Measurements from ENCODE around the gene RPS6KA2.
A peak's percentile ranks its signal among the peaks of the same experiment; 100 is the strongest.

Gene RPS6KA2

DNA sequence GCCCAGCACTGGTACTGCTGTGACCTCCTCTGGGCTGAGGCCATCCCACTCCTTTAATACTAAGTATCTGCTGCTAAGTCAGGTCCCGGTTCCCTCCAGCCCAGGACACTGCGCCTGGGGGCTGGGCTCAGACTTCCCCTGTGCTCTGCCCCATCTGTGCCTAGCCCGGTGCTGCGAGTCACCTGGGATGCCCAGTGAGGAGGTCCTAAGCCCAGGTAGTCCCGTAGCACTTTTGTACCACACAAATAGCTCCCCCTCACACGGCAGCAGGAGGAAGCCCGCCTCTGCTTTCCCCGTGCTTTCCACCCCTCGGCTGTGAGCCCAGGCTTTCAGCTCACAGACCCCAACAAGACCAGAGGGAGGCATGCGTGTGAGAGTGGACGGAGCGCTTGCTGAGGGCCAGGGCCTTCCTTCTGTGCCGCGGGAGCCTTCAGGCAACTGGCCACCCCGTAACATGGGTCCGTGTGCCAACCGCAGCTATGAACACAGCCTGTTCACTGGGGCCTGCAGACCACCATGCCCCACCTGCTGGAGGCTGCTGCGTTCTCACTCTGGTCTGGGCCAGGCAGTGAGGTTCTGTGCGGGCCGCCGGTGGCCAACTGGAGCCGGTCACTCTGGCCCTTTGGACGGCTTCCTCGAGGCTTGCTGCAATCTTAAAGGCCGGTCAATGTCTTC lies 164.5 kb downstream of the RPS6KA2 start:
- DNase-seq, result no peak

DNA sequence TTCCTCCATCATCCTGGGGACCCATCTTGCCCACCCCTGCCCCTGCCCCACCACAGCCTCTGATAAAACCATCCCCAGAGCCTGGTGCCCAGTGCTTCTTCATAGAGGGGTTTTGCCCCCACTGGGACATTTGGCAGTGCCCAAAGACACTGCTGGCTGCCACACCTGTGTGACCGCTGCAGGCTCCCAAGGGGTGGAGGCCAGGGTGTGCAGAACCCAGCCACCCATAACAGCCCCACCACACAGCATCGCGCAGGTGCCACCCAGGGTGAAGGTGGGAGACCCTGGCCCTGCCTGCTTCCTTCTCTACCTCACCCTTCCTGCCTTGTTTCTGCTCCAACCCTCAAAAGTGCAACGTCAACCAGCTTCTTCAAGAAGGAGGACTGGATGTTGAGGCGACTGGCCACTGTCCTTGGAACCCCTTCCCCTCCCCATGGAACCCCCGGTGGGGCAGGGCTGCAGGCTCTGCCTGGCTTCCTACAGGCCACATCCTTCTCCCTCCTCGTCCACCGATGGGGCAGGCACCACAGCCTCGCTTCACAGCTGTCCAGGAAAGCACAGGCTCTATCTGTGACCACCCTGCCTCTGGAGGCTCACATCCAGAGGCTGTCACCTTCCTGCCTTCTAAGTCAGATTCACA lies 165.1 kb downstream of the RPS6KA2 start:
- no peak for DNase-seq

DNA sequence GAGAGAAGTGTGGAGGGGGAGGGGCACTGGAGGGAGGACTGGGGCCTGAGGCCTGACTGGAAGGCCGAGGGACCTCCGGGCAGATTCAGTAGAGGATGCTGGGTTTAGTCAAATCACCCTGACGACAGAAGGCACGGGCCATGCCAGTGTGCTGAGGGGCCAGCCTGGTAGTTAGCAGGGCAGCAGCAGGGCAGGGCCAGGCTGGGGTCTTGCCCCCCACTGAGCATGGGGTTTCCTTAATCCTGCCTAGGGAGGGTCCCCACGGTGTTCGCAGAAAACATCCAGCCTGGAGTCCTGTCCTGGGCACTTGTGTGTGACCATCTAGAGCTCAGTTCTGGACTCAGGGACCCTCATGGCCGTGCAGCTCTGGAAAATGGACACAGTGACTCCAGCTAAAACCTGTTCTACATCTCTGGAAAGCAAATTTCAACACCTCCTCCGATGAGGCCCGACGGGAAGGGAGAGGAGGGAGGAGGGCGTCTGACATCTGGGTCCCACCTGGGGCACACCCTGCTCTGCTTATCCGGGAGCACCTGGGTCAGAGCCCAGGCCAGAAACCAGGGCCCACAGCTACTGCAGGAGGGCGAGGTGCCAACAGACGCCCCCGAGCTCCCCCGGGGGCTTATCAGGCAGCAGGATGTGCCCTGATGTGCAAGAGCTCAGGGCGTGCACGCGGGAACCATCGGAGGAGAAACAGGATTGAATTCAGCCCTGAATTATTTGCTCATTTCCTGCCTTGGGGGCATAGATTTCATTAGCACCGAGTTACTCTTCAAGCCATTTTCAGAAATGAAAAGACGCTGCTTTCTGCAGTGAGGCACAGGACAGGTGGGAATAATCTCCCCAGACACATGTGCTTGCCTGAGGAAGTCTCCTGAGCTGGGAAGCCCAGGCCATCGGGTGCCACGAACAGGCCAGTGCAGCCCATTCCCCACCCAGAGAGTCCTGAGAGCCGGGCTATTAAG lies 166.3 kb downstream of the RPS6KA2 start:
- DNase-seq, result no peak

DNA sequence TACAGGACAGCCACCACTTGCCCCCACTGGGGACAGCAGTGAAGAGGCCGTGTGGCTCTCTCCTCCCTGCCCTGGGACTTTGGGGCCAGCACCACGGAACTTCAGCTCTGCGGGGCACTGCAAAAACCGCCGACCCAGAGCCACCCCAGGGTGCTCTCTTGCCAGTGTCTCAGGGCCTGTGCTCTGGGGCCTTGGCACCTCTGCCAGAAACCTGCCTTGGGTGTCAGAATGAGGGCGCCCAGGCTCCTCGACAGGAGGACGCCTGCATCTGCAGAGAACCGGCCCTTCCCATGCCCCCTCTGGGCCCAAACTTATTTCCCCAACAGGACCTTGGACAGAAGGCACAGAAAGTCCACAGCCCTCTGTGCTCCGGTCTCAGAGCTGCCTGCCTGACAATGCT lies 167.1 kb downstream of the RPS6KA2 start:
- DNase-seq, result no peak

- no peak for DNase-seq
These were observed 167.8 kb downstream of the RPS6KA2 start for GRCh38 chr6:166459272-166459671.

GRCh38 chr6:166456395-166457156 lies 170.5 kb downstream of the RPS6KA2 start:
- peak; percentile 34 for DNase-seq

DNA sequence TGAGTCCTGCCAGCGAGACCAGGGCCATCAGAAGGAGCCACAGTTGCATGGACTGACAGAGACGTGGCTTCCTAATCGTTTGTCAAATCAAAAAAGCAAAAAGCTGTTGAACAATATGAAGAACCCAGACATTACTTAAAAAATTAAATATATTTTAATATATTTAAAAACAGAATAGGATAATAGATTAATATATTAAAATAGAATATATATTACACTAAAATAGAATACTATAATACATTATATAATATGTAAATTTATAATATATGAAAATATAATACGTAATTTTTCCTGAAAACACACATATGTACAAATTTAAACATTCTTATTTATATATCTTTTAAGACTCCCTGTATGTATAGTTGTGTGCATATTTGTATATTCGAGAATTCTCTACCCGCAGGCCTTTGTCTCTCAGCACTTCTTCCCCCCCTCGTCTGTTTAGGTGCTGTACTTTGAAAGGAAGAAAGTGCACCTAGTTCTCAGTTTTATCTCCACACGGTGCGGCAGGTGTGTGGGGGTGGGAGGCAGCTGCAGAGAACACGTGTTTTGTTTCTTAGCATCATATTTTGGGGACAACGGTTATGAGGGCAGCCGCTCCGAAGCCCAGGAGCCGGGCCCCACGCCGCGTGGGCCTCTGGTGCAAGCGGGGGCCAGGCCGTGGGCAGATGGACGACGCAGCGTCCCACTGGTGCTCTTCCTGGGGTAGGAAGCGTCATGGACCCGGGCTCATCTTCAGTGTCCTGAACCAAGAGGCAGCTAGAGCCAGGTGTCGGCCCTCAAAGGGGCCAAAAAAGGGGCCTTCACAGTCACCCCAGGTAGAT lies 172.1 kb downstream of the RPS6KA2 start:
- DNase-seq, result no peak

GRCh38 chr6:166453651-166454050 lies 173.4 kb downstream of the RPS6KA2 start:
- DNase-seq, result no peak

DNA sequence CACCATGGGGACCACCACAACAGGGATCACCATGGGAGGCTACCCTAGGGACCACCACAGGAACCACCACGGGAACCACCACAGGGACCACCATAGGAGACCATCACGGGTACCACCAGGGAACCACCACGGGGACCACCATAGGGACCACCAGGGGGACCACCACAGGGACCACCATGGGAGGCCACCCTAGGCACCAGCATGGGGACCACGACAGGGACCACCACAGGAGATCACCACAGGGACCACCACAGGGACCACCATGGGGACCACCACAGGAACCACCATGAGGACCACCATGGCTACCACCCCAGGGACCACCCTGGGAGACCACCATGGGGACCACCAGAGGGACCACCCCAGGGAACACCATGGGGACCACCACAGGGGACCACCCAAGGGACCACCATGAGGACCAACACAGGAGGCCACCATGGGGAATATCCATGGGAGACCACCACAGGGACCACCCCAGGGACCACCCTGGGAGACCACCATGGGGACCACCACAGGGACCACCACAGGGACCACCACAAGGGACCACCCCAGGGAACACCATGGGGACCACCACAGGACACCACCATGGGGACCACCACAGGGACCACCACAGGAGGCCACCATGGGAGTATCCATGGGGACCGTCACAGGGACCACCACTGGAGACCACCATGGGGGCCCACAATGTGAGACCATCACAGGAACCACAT lies 176.7 kb downstream of the RPS6KA2 start:
- DNase-seq, result no peak

DNA sequence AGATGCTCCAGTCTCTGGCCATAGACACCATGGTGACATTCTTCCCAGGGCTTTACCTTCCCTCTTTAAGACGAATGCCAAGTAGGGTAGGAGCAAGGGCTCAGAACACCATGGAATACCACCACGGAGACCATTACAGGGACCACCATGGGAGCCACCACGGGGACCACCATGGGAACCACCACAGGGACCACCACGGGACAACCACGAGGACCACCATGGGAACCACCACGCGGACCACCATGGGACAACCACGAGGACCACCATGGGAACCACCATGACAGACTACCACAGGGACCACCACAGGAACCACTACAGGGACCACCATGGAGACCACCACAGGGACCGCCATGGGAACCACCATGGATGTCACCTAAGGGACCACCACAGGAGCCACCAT lies 177.4 kb downstream of the RPS6KA2 start:
- no peak for DNase-seq

- no peak for DNase-seq
These were observed 178.0 kb downstream of the RPS6KA2 start for GRCh38 chr6:166449036-166449435.

- no peak for DNase-seq
These were observed 178.6 kb downstream of the RPS6KA2 start for GRCh38 chr6:166448432-166448831.

GRCh38 chr6:166446567-166447065 lies 180.4 kb downstream of the RPS6KA2 start:
- no peak for DNase-seq

GRCh38 chr6:166446146-166446545 lies 180.9 kb downstream of the RPS6KA2 start:
- no peak for DNase-seq

DNA sequence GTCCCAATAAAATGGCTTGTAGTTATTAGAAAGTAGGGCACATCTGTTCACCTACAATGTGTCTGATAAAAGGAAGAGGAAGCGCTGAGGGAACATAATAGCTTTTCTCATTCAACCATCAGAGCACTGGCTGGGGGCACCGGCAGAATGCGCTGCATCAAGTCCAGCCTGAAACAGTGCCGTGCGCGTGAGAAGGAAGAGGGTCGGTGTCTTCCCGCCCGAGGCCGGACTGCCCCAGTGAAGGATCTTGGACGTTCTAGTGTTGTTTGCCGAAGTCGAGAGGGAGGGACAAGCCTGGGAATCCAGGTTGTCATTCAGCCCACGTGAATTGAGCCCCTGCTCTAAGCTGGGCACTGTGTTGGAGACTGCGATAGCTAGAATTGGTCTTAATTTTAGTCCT lies 182.6 kb downstream of the RPS6KA2 start:
- no peak for DNase-seq

- DNase-seq, result no peak
These were observed 183.9 kb downstream of the RPS6KA2 start for GRCh38 chr6:166443166-166443565.

DNA sequence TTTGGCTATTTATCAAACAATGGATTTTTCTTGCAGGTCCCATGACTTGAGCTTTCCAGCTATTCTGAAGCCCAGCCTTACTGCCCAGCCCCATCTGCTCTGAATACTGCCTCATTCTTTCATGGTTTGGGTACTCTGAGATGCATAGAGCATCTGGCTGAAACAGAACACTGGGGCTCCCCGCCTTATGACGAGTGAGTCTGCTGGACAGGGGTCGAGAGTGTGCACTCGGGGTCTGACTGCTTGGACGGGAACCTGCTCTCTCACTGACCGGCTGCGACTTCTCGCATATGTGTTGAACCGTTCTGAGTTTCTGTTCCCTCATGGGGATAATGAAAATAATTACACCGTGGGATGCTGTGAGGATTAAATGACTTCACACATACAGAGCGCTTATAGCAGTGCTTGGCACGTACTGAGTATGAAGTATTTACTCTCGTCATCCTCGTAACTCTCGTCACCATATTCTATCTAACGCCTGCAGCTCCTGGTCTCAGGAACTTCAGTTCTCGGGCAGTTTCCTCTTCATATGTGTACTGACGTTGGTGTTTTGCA lies 184.8 kb downstream of the RPS6KA2 start:
- DNase-seq, result no peak

DNA sequence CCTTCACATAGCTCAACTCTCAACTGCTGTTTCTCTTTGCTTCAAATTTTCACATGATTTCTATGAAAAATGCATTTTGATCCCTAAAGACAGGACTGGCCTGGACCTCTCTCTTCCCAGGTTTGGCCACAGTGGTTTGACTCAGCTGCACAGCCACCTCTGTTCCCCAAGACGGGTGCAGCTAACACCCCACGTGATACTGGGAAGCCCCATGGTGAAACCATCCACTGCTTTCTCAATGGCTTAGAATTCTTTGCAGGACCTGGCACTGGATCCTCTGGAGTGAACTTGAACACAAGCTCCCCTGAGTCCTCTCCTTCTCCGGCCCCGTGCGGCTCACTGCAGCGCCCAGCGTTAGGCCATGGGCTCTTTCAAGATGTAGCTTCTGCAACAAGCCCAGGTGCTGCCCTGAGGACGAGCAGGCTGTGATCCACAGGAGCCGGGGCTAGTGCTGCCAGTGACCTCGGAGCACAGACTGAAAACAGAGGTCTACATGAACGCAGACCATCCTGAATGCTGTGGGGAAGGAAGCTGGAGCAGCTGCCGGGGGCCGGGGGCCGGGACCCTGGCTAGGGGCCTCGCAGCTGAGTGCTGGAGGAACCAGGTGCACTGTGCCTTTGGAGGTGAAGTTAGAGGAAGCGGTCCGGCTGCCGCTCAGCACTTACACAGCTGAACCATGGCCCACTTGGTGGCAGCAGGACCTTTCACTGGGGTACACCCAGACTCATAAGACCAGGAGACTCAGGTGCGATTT lies 185.5 kb downstream of the RPS6KA2 start:
- DNase-seq, result no peak

DNA sequence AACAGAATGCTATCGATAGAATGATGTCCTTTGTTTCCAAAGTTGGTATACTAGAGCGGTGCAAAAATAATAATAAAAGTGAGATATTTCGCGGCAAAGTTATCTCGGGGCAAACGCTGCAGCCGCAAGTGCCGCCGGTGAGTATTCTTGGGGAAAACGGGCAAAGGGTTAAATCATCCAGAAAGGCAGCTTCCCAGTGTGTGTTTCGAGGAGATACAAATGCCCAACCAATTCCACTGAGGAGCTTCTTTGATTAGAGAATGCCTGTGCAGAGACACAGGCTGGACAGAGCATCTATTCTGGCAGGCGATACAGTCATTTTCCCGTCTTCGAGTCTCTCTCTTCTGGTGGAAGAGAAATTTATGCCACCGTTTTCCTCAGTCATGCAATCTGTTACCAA lies 186.3 kb downstream of the RPS6KA2 start:
- DNase-seq, result no peak

GRCh38 chr6:166440106-166440505 lies 186.9 kb downstream of the RPS6KA2 start:
- no peak for DNase-seq

All from kidney glomerular epithelial cell (primary cell).